ENCODE data around the gene PRKCA.

The PRKCA gene

DNA sequence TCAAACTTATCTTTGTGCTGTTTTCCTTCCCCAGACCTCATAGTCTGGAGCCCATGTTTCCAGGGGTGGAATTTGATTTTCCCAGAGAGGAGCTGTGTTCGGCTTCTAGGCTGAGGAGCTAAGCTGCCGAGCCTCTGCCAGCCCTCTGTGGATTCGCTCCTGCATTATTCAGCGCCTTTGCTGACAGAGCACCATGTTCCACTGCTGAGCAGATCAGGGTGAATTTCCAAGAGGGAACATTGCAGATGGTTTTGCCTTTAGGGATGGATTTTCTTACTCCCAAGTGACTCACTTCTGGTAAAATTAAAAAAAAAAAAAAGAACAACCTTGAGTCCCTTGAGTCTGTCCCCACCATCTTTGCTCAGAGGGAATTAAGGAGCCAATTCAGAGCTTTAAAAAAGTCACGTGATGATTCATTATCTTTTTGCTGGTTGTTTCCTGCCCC is 229.5 kb downstream of the PRKCA start:
- H2AFZ ChIP-seq (ENCODE audit: insufficient read depth, low read length, poor library complexity), result no peak overlapping the region
- H3K18ac ChIP-seq (ENCODE audit: low read length), result no peak overlapping the region
- H3K27ac ChIP-seq (ENCODE audit: low read depth, low read length), result no peak overlapping the region
- no peak overlapping the region for H4K8ac ChIP-seq (ENCODE audit: low read depth, low read length)
- no peak overlapping the region for H2BK12ac ChIP-seq (ENCODE audit: low read length)
- no peak overlapping the region for H2AK5ac ChIP-seq (ENCODE audit: low read length)
- no peak overlapping the region for H3K9ac ChIP-seq (ENCODE audit: low read length)
- no peak overlapping the region for H4K91ac ChIP-seq (ENCODE audit: low read depth, low read length)
- no peaks in the 10 kb centered on the region for H3K9me3 ChIP-seq (ENCODE audit: insufficient read depth, low read depth, low read length)
- no peak overlapping the region for H3K4me2 ChIP-seq (ENCODE audit: low read length)
- H2BK5ac ChIP-seq (ENCODE audit: low read depth, low read length, poor library complexity), result no peak overlapping the region
- no peaks in the 10 kb centered on the region for H3K36me3 ChIP-seq (ENCODE audit: control insufficient read depth in 1 of 2, insufficient read depth in 2 of 2, low read length in 2 of 2)
- peaks cover 22 to 23% of the 10 kb centered on the region in 2 experiments for H3K4me1 ChIP-seq (ENCODE audit: control insufficient read depth in 1 of 2, insufficient read depth in 2 of 2, low read length in 2 of 2)
- DNase-seq, result no peak
- no peaks in the 10 kb centered on the region for H3K79me2 ChIP-seq (ENCODE audit: control insufficient read depth, insufficient read depth, low read length, poor library complexity)
- H3K4ac ChIP-seq (ENCODE audit: low read depth, low read length), result no peak overlapping the region
- H3K23ac ChIP-seq (ENCODE audit: low read length), result no peak overlapping the region
- WGBS (ENCODE audit: extremely low coverage, insufficient coverage, insufficient read length), result no CpG with 5 or more reads among the region's 5 CpGs
- H2BK120ac ChIP-seq (ENCODE audit: insufficient read depth, low read length, poor library complexity), result no peak overlapping the region
- H3K27me3 ChIP-seq (ENCODE audit: insufficient read depth, low read length), result no peaks in the 10 kb centered on the region
- H3K79me1 ChIP-seq (ENCODE audit: low read length), result peaks cover 10% of the 10 kb centered on the region
- no peak overlapping the region for H4K12ac ChIP-seq (ENCODE audit: low read depth, low read length)
- H3K4me3 ChIP-seq (ENCODE audit: low read depth, low read length), result no peak overlapping the region
- H3K14ac ChIP-seq (ENCODE audit: low read length), result no peak overlapping the region

DNA sequence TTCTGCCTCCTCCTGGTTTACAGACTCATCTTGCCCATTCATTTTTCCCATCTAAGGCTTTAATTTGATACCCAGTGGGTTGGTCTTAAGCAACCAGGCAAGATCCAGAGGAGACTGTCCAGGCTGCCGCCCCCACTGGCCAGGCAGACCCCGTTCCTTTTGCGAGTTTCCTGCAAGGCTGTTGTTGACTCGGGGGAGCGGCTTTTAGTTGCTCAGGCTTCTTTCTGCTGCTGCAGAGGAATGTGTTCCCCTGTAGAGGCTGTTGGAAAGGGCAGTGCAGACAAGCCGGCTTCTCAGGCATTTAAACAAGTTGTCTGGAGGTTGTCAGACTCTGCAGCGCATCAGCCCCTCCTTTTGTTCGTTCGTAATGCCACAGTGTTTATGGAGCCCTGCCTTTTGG is 231.2 kb downstream of the PRKCA start:
- no peak overlapping the region for H2BK120ac ChIP-seq (ENCODE audit: insufficient read depth, low read length, poor library complexity)
- H2BK5ac ChIP-seq (ENCODE audit: low read depth, low read length, poor library complexity), result peak overlapping the region; percentile 10
- H3K27me3 ChIP-seq (ENCODE audit: insufficient read depth, low read length), result no peaks in the 10 kb centered on the region
- H4K8ac ChIP-seq (ENCODE audit: low read depth, low read length), result no peak overlapping the region
- no peaks in the 10 kb centered on the region for H3K79me2 ChIP-seq (ENCODE audit: control insufficient read depth, insufficient read depth, low read length, poor library complexity)
- peaks cover 10% of the 10 kb centered on the region for H3K79me1 ChIP-seq (ENCODE audit: low read length)
- no peak overlapping the region for H4K12ac ChIP-seq (ENCODE audit: low read depth, low read length)
- H3K27ac ChIP-seq (ENCODE audit: low read depth, low read length), result peak overlapping the region; percentile 88
- peak overlapping the region; percentile 24 for H3K14ac ChIP-seq (ENCODE audit: low read length)
- peak overlapping the region; percentile 15 for H4K91ac ChIP-seq (ENCODE audit: low read depth, low read length)
- H3K23ac ChIP-seq (ENCODE audit: low read length), result no peak overlapping the region
- H3K9me3 ChIP-seq (ENCODE audit: insufficient read depth, low read depth, low read length), result no peaks in the 10 kb centered on the region
- H3K36me3 ChIP-seq (ENCODE audit: control insufficient read depth in 1 of 2, insufficient read depth in 2 of 2, low read length in 2 of 2), result no peaks in the 10 kb centered on the region
- peak overlapping the region; percentile 45 for H3K4me2 ChIP-seq (ENCODE audit: low read length)
- H3K4me1 ChIP-seq (ENCODE audit: control insufficient read depth in 1 of 2, insufficient read depth in 2 of 2, low read length in 2 of 2), result peaks cover 22 to 23% of the 10 kb centered on the region in 2 experiments
- no peak overlapping the region for H3K18ac ChIP-seq (ENCODE audit: low read length)
- H3K9ac ChIP-seq (ENCODE audit: low read length), result no peak overlapping the region
- no peak overlapping the region for H3K4me3 ChIP-seq (ENCODE audit: low read depth, low read length)
- no peak overlapping the region for H3K4ac ChIP-seq (ENCODE audit: low read depth, low read length)
- peak overlapping the region; percentile 55 for H2BK12ac ChIP-seq (ENCODE audit: low read length)
- no peak overlapping the region for H2AFZ ChIP-seq (ENCODE audit: insufficient read depth, low read length, poor library complexity)
- no peak for DNase-seq
- WGBS (ENCODE audit: extremely low coverage, insufficient coverage, insufficient read length), result no CpG with 5 or more reads among the region's 9 CpGs
- H2AK5ac ChIP-seq (ENCODE audit: low read length), result no peak overlapping the region

DNA sequence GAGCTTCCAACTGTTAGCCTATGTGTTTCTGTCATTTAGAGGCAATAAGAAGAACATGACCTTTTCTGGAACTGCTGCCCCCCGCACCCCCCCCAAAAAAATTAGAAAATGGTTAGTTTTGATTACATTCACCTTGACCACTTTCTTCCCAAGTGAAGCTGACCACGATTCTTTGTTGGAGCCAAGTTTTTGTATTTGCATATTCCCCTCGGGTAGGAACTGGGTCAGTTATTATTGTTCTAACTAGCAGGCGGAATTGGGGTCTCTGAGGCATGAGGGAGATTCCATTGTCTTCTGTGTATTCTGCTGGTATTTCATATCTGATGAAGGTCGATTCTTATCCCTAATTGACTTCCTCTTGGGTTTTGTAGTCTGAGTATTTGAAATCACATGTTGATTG is 231.6 kb downstream of the PRKCA start:
- H3K79me1 ChIP-seq (ENCODE audit: low read length), result peaks cover 10% of the 10 kb centered on the region

DNA sequence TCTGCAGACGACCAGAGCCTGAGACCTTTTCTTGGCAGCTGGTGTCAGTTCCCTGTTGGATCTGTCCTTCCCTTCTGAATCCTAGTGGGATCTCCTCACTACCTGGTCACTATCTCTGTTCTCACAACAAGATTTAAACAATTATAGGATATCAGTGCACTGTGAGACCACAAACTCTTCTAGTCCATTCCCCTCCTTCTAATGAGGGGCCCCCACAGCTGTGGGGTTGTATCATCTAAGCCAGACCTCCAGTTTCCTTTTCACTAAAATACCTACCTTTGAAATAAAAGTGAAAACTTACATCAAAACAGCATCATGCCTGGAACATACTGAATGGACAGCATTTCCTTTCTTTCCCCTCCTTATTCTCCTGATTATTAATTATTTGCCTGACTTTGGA is 233.2 kb downstream of the PRKCA start:
- no peak for DNase-seq
- Histone ChIP-seq H4K12ac (ENCODE audit: low read depth, low read length) (no peak overlapping the region), H3K79me2 (ENCODE audit: control insufficient read depth, insufficient read depth, low read length, poor library complexity) (peaks cover 4% of the 10 kb centered on the region), H3K4me3 (ENCODE audit: low read depth, low read length) (no peak overlapping the region), H3K27me3 (ENCODE audit: insufficient read depth, low read length) (no peaks in the 10 kb centered on the region), H3K27ac (ENCODE audit: low read depth, low read length) (no peak overlapping the region), H3K9me3 (ENCODE audit: insufficient read depth, low read depth, low read length) (no peaks in the 10 kb centered on the region), H3K4me2 (ENCODE audit: low read length) (no peak overlapping the region), H3K36me3 (ENCODE audit: control insufficient read depth in 1 of 2, insufficient read depth in 2 of 2, low read length in 2 of 2) (no peaks in the 10 kb centered on the region), H3K4me1 (ENCODE audit: control insufficient read depth in 1 of 2, insufficient read depth in 2 of 2, low read length in 2 of 2) (peaks cover 27 to 28% of the 10 kb centered on the region in 2 experiments), H3K14ac (ENCODE audit: low read length) (no peak overlapping the region), H2BK12ac (ENCODE audit: low read length) (peak overlapping the region; percentile 3), H3K9ac (ENCODE audit: low read length) (no peak overlapping the region), H2BK5ac (ENCODE audit: low read depth, low read length, poor library complexity) (no peak overlapping the region), H2AK5ac (ENCODE audit: low read length) (no peak overlapping the region), H2BK120ac (ENCODE audit: insufficient read depth, low read length, poor library complexity) (no peak overlapping the region), H4K91ac (ENCODE audit: low read depth, low read length) (no peak overlapping the region), H3K79me1 (ENCODE audit: low read length) (peaks cover 15% of the 10 kb centered on the region), H3K4ac (ENCODE audit: low read depth, low read length) (no peak overlapping the region), H4K8ac (ENCODE audit: low read depth, low read length) (no peak overlapping the region), H3K18ac (ENCODE audit: low read length) (no peak overlapping the region), H3K23ac (ENCODE audit: low read length) (no peak overlapping the region), H2AFZ (ENCODE audit: insufficient read depth, low read length, poor library complexity) (no peak overlapping the region)
- no CpG with 5 or more reads among the region's 1 CpG for WGBS (ENCODE audit: extremely low coverage, insufficient coverage, insufficient read length)

More for the DNA sequence above, 231.6 kb downstream of the PRKCA start:
- peak overlapping the region; percentile 32 for H4K91ac ChIP-seq (ENCODE audit: low read depth, low read length)
- no peak overlapping the region for H3K23ac ChIP-seq (ENCODE audit: low read length)
- no peak overlapping the region for H3K4me3 ChIP-seq (ENCODE audit: low read depth, low read length)
- H3K18ac ChIP-seq (ENCODE audit: low read length), result no peak overlapping the region
- H3K27me3 ChIP-seq (ENCODE audit: insufficient read depth, low read length), result no peaks in the 10 kb centered on the region
- H3K4me1 ChIP-seq (ENCODE audit: control insufficient read depth in 1 of 2, insufficient read depth in 2 of 2, low read length in 2 of 2), result peaks cover 23% of the 10 kb centered on the region in 2 experiments
- no peaks in the 10 kb centered on the region for H3K79me2 ChIP-seq (ENCODE audit: control insufficient read depth, insufficient read depth, low read length, poor library complexity)
- peak overlapping the region; percentile 34 for H2BK12ac ChIP-seq (ENCODE audit: low read length)
- H4K8ac ChIP-seq (ENCODE audit: low read depth, low read length), result no peak overlapping the region
- no peak for DNase-seq
- H3K27ac ChIP-seq (ENCODE audit: low read depth, low read length), result peak overlapping the region; percentile 88
- no peak overlapping the region for H4K12ac ChIP-seq (ENCODE audit: low read depth, low read length)
- H2AK5ac ChIP-seq (ENCODE audit: low read length), result peak overlapping the region; percentile 33
- H2BK5ac ChIP-seq (ENCODE audit: low read depth, low read length, poor library complexity), result peak overlapping the region; percentile 76
- H3K9me3 ChIP-seq (ENCODE audit: insufficient read depth, low read depth, low read length), result no peaks in the 10 kb centered on the region
- H3K4me2 ChIP-seq (ENCODE audit: low read length), result peak overlapping the region; percentile 45
- no CpG with 5 or more reads among the region's 5 CpGs for WGBS (ENCODE audit: extremely low coverage, insufficient coverage, insufficient read length)
- no peak overlapping the region for H3K14ac ChIP-seq (ENCODE audit: low read length)
- no peak overlapping the region for H2BK120ac ChIP-seq (ENCODE audit: insufficient read depth, low read length, poor library complexity)
- H3K4ac ChIP-seq (ENCODE audit: low read depth, low read length), result no peak overlapping the region
- H3K36me3 ChIP-seq (ENCODE audit: control insufficient read depth in 1 of 2, insufficient read depth in 2 of 2, low read length in 2 of 2), result no peaks in the 10 kb centered on the region
- no peak overlapping the region for H3K9ac ChIP-seq (ENCODE audit: low read length)
- no peak overlapping the region for H2AFZ ChIP-seq (ENCODE audit: insufficient read depth, low read length, poor library complexity)

Measured in trophoblast cell (in vitro differentiated cells and primary cell).